Right ventricle myocardium superior (tissue), 1 donor: Measurements from ENCODE around the gene RCAN3. TPM values are rescaled to one million over a fixed set of nuclear protein-coding genes. Genes with fewer than 3 reads are reported as not detected.
A peak's percentile ranks its signal among the peaks of the same experiment; 100 is the strongest.
"Not testable (repeated sequence)": the region's sequence is repeated elsewhere in the genome, so short reads cannot be mapped to it uniquely, and the experiment has no call there.

ENCODE experiments used
- ATAC-seq: fragments of 200-7000 bp; cut with Tn5 transposase; one replicate; pipeline ENCODE4 v1.9.1; 2020; ENCODE audit warnings: mild to moderate bottlenecking; ENCODE audit not compliant: poor library complexity
- DNase-seq: peaks from one replicate; pipeline ENCODE4 v3.0.0-alpha.2; 2020
- intact Hi-C: fragments of 100-400 bp; cut with DNase I; formaldehyde crosslinking; loops from one replicate; pipeline ENCODE4 v1.11.2; 2022
- long read RNA-seq: library from polyadenylated mRNA; unstranded; transcript quantifications from one replicate; pipeline ENCODE4 v2.0.0, GENCODE V29; 2021
- total RNA-seq: library from RNA; stranded (reverse); fragmentation: NEBNext Ultra II Directional; extraction: Animal tissue kit (Norgen Biotek cat#: 25700); gene quantifications from one replicate; pipeline ENCODE4 v1.2.1, GENCODE V29; 2021
- donor health status: DM: no; HTN: yes; CAD: no; lungs with severe emphysema.

RCAN3 gene
- total RNA-seq = 6.5 TPM
- long read RNA-seq, full-length matches to known transcripts = 3 of 10 reads
- long read RNA-seq, partial matches to known transcripts = 0 of 10 reads
- long read RNA-seq, other reads (novel, unspliced or antisense) = 7 of 10 reads

GRCh38 chr1:24502709-24503058 lies at the start of gene RCAN3:
Gene RCAN3 (plus strand): TSS chr1:24502836. CDS start chr1:24514373, 11,537 bp downstream.
- intact Hi-C loops = loop anchor here (5.0 kb wide), 1 partner anchor 85 kb away; the partner anchor contains the start of gene NIPAL3
- ATAC-seq = peak; percentile 98
- DNase-seq = peak; percentile 93

- DNase-seq (no peak), ATAC-seq (no peak)
- intact Hi-C loops = no loop called here
Observed at GRCh38 chr1:24452922-24453485, 49.6 kb upstream of the RCAN3 start.

GRCh38 chr1:24454673-24455072 lies 48.0 kb upstream of the RCAN3 start:
- DNase-seq (no peak), ATAC-seq (no peak)
- intact Hi-C loops = no loop called here

- no peak for DNase-seq
- intact Hi-C loops = no loop called here
- ATAC-seq = no peak
Observed at GRCh38 chr1:24455272-24455671, 47.4 kb upstream of the RCAN3 start.

- ATAC-seq = no peak
- intact Hi-C loops = no loop called here
Observed at GRCh38 chr1:24457866-24458265, 44.8 kb upstream of the RCAN3 start.

GRCh38 chr1:24459551-24460266 lies 42.9 kb upstream of the RCAN3 start:
- no peak for ATAC-seq
- intact Hi-C loops = no loop called here
- no peak for DNase-seq

More at GRCh38 chr1:24457866-24458265, 44.8 kb upstream of the RCAN3 start:
- no peak for DNase-seq

GRCh38 chr1:24462128-24462527 lies 40.5 kb upstream of the RCAN3 start:
- intact Hi-C loops, DNase-seq, ATAC-seq: not testable (repeated sequence)

GRCh38 chr1:24463776-24464735 lies 38.6 kb upstream of the RCAN3 start:
- ATAC-seq (no peak), DNase-seq (no peak)
- intact Hi-C loops = no loop called here

- no peak for ATAC-seq
- intact Hi-C loops = no loop called here
- no peak for DNase-seq
Observed at GRCh38 chr1:24465099-24465498, 37.5 kb upstream of the RCAN3 start.

GRCh38 chr1:24465638-24466037 lies 37.0 kb upstream of the RCAN3 start:
- DNase-seq (no peak), ATAC-seq (no peak)
- intact Hi-C loops = no loop called here

GRCh38 chr1:24468685-24469316 lies 33.8 kb upstream of the RCAN3 start:
- intact Hi-C loops = no loop called here
- DNase-seq (no peak), ATAC-seq (no peak)

GRCh38 chr1:24470592-24470991 lies 32.0 kb upstream of the RCAN3 start:
- DNase-seq = no peak
- intact Hi-C loops = no loop called here
- ATAC-seq = no peak

GRCh38 chr1:24472527-24473251 lies 29.9 kb upstream of the RCAN3 start:
- intact Hi-C loops = no loop called here
- ATAC-seq = no peak
- no peak for DNase-seq

- intact Hi-C loops = no loop called here
- ATAC-seq = no peak
- DNase-seq = no peak
Observed at GRCh38 chr1:24474193-24474592, 28.4 kb upstream of the RCAN3 start.

- no peak for DNase-seq
Observed at GRCh38 chr1:24475700-24476099, 26.9 kb upstream of the RCAN3 start.

GRCh38 chr1:24476571-24476970 lies 26.1 kb upstream of the RCAN3 start:
- DNase-seq = no peak
- intact Hi-C loops = no loop called here
- no peak for ATAC-seq

More at GRCh38 chr1:24475700-24476099, 26.9 kb upstream of the RCAN3 start:
- intact Hi-C loops = no loop called here
- no peak for ATAC-seq

GRCh38 chr1:24477309-24477708 lies 25.3 kb upstream of the RCAN3 start:
- ATAC-seq = no peak
- intact Hi-C loops = no loop called here
- no peak for DNase-seq

- ATAC-seq (no peak), DNase-seq (no peak)
- intact Hi-C loops = no loop called here
Observed at GRCh38 chr1:24481101-24481500, 21.5 kb upstream of the RCAN3 start.
